Fibroblast of lung (primary cell): ENCODE results near the gene TRAM2. TPM values are rescaled to one million over a fixed set of nuclear protein-coding genes. Genes with fewer than 3 reads are reported as not detected.

Experiments
- DNase-seq, 2 donors: peaks; one replicate each; pipeline versions ENCODE4 v3.0.0 to v3.0.0-alpha.2; 2010; ENCODE audit warnings: low read depth in 2 of 2
- H2AFZ ChIP-seq: 2 replicates; pipeline ENCODE4 v1.5.1; 2012; ENCODE audit warnings: low read length, control low read depth, inconsistent platforms
- H3K27ac ChIP-seq: 2 replicates; pipeline ENCODE4 v1.5.1; 2011; ENCODE audit warnings: low read length, control low read depth; ENCODE audit not compliant: insufficient read depth
- H3K27me3 ChIP-seq: 2 replicates; pipeline ENCODE4 v1.5.1; 2011; ENCODE audit warnings: mild to moderate bottlenecking, low read length; ENCODE audit not compliant: control insufficient read depth, insufficient read depth
- H3K36me3 ChIP-seq: 2 replicates; pipeline ENCODE4 v1.5.1; 2011; ENCODE audit warnings: low read length; ENCODE audit not compliant: control insufficient read depth, insufficient read depth
- H3K4me1 ChIP-seq: 2 replicates; pipeline ENCODE4 v1.5.1; 2011; ENCODE audit warnings: low read length; ENCODE audit not compliant: control insufficient read depth, insufficient read depth; ENCODE audit errors: extremely low read depth
- H3K4me2 ChIP-seq: 2 replicates; pipeline ENCODE4 v1.5.1; 2011; ENCODE audit warnings: low read length, control low read depth; ENCODE audit not compliant: insufficient read depth; ENCODE audit errors: extremely low read depth
- H3K4me3 ChIP-seq, 4 experiments: fragments of 200-600 bp in 1 of 4; sonication (generic) in 1 of 4; replicated peaks in 1 of 4; 2 replicates each; pipeline ENCODE4 v1.5.1; 2011 to 2016; ENCODE audit warnings: low read length in 4 of 4, low read depth in 3 of 4, mild to moderate bottlenecking in 3 of 4, control low read depth in 2 of 4, inconsistent platforms in 1 of 4, mixed read lengths in 1 of 4; ENCODE audit not compliant: insufficient read depth in 1 of 4; ENCODE audit errors: control extremely low read depth in 1 of 4
- H3K79me2 ChIP-seq: 2 replicates; pipeline ENCODE4 v1.5.1; 2012; ENCODE audit warnings: mild to moderate bottlenecking, low read length, inconsistent platforms; ENCODE audit not compliant: control insufficient read depth, insufficient read depth
- H3K9ac ChIP-seq: 2 replicates; pipeline ENCODE4 v1.5.1; 2011; ENCODE audit warnings: mild to moderate bottlenecking, low read length, control low read depth; ENCODE audit not compliant: insufficient read depth
- H3K9me3 ChIP-seq: 2 replicates; pipeline ENCODE4 v1.5.1; 2012; ENCODE audit warnings: low read depth, low read length; ENCODE audit not compliant: control insufficient read depth, insufficient read depth
- H4K20me1 ChIP-seq: 2 replicates; pipeline ENCODE4 v1.5.1; 2011; ENCODE audit warnings: low read length; ENCODE audit not compliant: control insufficient read depth, insufficient read depth; ENCODE audit errors: extremely low read depth
- EZH2 ChIP-seq: IDR thresholded peaks from 2 replicates; pipeline ENCODE4 v1.5.1; 2012; ENCODE audit warnings: low read length, control low read depth, mild to moderate bottlenecking; ENCODE audit errors: missing control alignments
- polyA plus RNA-seq, 2 donors: library from polyadenylated mRNA; depleted of rRNA in 1 of 2; stranded (reverse) in 1 of 2; unstranded in 1 of 2; fragments of >200 nt; gene quantifications; 2 replicates each; pipeline ENCODE4 v1.2.1, GENCODE V29; 2011 to 2012; ENCODE audit warnings: missing spikeins in 1 of 2
- total RNA-seq: library from RNA; depleted of rRNA; stranded (reverse); fragments of >200 nt; gene quantifications from 2 replicates; pipeline ENCODE4 v1.2.1, GENCODE V29; 2014
- TF ChIP-seq, protein P1 (sequence below), 2 donors: IDR thresholded peaks in 1 of 2; conservative IDR thresholded peaks in 1 of 2; 1 replicate in 1 of 2; 2 replicates in 1 of 2; pipeline ENCODE4 v1.5.1; 2011 to 2012; ENCODE audit warnings: low read length in 2 of 2, control low read depth in 1 of 2, inconsistent platforms in 1 of 2, low read depth in 1 of 2, mild to moderate bottlenecking in 1 of 2

The TRAM2 gene
- total and polyA plus RNA-seq, 2 donors (not counting 1 experiment from before 2014, with no cell fraction given), result 131 to 252 TPM

DNA sequence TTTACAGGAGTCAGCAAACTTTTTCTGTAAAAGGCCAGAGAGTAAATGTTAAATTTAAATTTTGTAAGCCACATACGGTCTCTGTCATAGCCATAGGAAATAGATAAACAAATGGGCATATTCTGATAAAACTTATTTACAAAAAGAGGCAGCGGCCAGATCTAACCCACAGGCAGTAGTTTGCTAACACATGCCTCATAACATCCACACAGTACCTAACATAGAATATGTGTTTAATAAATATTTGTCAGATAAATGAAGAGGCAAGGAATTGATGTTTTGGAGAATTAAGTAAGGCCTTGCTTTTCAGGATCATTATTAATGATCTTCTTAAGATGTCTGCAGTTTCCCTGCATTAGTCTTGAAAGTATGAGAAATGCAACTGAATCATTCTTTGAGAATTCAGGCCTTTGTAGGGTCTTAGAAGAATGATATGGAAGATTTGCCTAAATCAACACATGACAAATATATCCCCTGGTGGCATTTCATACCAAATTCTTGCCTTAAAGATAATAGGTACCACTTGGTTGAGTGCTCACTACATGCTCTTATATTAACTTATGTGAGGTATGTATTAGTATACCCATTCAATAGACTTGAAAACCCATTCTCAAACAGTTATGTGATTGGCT lies 39.3 kb upstream of the TRAM2 start:
- Histone ChIP-seq H3K4me3 (no peak overlapping the region), H3K79me2 (no peaks in the 10 kb centered on the region), H4K20me1 (no peaks in the 10 kb centered on the region), H3K27me3 (no peaks in the 10 kb centered on the region), H3K4me1 (peaks cover 4% of the 10 kb centered on the region), H3K9me3 (no peaks in the 10 kb centered on the region), H3K36me3 (no peaks in the 10 kb centered on the region), H3K4me2 (no peak overlapping the region), H2AFZ (no peak overlapping the region), H3K9ac (no peak overlapping the region), H3K27ac (no peak overlapping the region)
- peak in 1 of 2 donors; percentile 70 for DNase-seq
- TF ChIP-seq, protein P1, sequence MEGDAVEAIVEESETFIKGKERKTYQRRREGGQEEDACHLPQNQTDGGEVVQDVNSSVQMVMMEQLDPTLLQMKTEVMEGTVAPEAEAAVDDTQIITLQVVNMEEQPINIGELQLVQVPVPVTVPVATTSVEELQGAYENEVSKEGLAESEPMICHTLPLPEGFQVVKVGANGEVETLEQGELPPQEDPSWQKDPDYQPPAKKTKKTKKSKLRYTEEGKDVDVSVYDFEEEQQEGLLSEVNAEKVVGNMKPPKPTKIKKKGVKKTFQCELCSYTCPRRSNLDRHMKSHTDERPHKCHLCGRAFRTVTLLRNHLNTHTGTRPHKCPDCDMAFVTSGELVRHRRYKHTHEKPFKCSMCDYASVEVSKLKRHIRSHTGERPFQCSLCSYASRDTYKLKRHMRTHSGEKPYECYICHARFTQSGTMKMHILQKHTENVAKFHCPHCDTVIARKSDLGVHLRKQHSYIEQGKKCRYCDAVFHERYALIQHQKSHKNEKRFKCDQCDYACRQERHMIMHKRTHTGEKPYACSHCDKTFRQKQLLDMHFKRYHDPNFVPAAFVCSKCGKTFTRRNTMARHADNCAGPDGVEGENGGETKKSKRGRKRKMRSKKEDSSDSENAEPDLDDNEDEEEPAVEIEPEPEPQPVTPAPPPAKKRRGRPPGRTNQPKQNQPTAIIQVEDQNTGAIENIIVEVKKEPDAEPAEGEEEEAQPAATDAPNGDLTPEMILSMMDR (conservative IDR thresholded peaks at IDR 0.05 in 1 of 2, IDR thresholded peaks at IDR 0.05 in 1 of 2; ENCODE audit: low read depth in 1 of 2, low read length in 2 of 2), result no peak
- no peak for TF ChIP-seq EZH2

DNA sequence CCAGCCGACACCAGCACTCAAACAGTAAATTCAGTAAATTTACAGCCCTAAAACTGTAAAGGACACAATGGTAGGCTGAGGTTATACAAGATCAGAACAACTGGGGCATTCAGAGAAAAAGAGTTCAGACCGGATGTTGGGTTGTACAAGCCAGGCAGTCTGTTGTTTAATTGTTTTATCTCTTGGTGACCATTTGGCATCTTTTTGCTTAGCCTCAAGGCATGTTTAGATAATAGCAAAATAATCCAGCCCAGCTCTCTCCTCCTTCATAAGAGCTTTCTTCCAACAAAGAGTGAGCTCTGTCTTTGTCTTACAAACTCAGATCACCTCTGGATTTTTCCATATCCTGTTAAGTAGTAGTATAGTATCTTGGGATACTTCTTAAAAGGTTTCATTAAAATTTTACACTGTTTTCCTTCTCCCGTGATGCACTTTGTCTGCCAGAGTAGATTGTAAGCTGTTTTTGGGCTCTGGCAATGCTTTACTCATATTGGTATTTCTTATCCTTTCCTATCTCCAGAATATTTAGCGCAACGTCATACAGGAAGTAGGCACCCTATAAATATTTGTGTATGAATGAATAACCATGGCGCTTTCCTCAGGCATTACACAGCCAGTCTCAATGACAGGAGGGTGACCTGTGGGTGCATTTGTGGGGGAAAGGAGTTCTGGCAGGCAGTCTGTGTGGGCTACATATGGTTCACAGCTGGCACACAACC lies 35.6 kb upstream of the TRAM2 start:
- Histone ChIP-seq H3K9me3 (no peaks in the 10 kb centered on the region), H4K20me1 (no peaks in the 10 kb centered on the region), H3K27me3 (no peaks in the 10 kb centered on the region), H3K27ac (peak overlapping the region; percentile 26), H3K4me1 (peaks cover 10% of the 10 kb centered on the region), H3K4me3 (no peak overlapping the region), H2AFZ (peak overlapping the region; percentile 11), H3K9ac (no peak overlapping the region), H3K79me2 (no peaks in the 10 kb centered on the region), H3K4me2 (no peak overlapping the region), H3K36me3 (no peaks in the 10 kb centered on the region)
- TF ChIP-seq, protein P1 (conservative IDR thresholded peaks at IDR 0.05 in 1 of 2, IDR thresholded peaks at IDR 0.05 in 1 of 2; ENCODE audit: low read depth in 1 of 2, low read length in 2 of 2), result no peak
- TF ChIP-seq EZH2, result no peak
- peak in 1 of 2 donors; percentile 42 for DNase-seq

DNA sequence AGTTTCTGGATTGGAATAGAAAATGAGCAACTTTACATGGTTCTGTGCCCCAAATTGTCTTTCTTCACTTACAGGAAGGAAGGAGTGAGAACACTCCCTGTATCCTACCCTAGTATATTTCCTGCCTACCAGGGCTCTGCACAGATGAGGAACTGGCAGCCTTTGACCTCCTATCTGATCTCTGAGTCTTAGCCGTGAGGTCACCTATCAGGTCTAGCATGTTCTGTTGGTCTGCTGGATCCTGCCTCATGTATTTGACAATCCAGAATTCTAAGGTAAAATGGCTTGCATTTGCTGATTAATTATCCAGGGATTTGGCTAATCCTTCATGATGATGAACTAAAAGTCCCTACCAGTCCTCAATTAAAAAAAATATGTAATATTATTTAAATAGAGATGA lies 35.0 kb upstream of the TRAM2 start:
- H3K4me1 ChIP-seq, result peaks cover 10% of the 10 kb centered on the region
- H3K9me3 ChIP-seq, result no peaks in the 10 kb centered on the region
- no peak for TF ChIP-seq EZH2
- TF ChIP-seq, protein P1 (conservative IDR thresholded peaks at IDR 0.05 in 1 of 2, IDR thresholded peaks at IDR 0.05 in 1 of 2; ENCODE audit: low read depth in 1 of 2, low read length in 2 of 2), result no peak
- H3K4me3 ChIP-seq, result no peak overlapping the region
- DNase-seq, result no peak
- H3K4me2 ChIP-seq, result no peak overlapping the region
- H3K27me3 ChIP-seq, result no peaks in the 10 kb centered on the region
- H3K36me3 ChIP-seq, result no peaks in the 10 kb centered on the region
- no peak overlapping the region for H2AFZ ChIP-seq
- no peaks in the 10 kb centered on the region for H3K79me2 ChIP-seq
- peak overlapping the region; percentile 26 for H3K27ac ChIP-seq
- no peak overlapping the region for H3K9ac ChIP-seq
- no peaks in the 10 kb centered on the region for H4K20me1 ChIP-seq
